ENCODE measurements around the gene EFHC2.

EFHC2 gene

GRCh38 chrX:44308869-44309268 lies 34.6 kb downstream of the EFHC2 start:
- no peak overlapping the region for H3K27ac ChIP-seq

GRCh38 chrX:44306356-44306755 lies 37.1 kb downstream of the EFHC2 start:
- peaks cover 0 to 11% (median 8%) of the 10 kb centered on the region in 10 experiments; a peak in 16 of 20 replicates for H3K4me1 ChIP-seq
- H3K9ac ChIP-seq: no peak overlapping the region
- H3K36me3 ChIP-seq: peaks cover 0 to 11% (median 4%) of the 10 kb centered on the region in 11 experiments; a peak in 7 of 22 replicates
- no peak for TF ChIP-seq Cebpa-rat (IDR thresholded peaks at IDR 0.05)
- no peak overlapping the region for H3K4me3 ChIP-seq
- peaks cover 5 to 13% (median 10%) of the 10 kb centered on the region in 11 experiments; a peak in 15 of 22 replicates for H3K9me3 ChIP-seq (replicated peaks in 1 of 11)
- no peaks in the 10 kb centered on the region for H4K20me1 ChIP-seq
- no peak overlapping the region for H3K27ac ChIP-seq
- H3K27me3 ChIP-seq: no peaks in the 10 kb centered on the region
- H3K4me2 ChIP-seq: no peak overlapping the region

More at GRCh38 chrX:44308869-44309268, 34.6 kb downstream of the EFHC2 start:
- Histone ChIP-seq H3K4me2 (no peak overlapping the region), H3K4me1 (peaks cover 13 to 34% (median 30%) of the 10 kb centered on the region in 10 experiments), H3K9me3 (replicated peaks in 1 of 11) (peaks cover 5 to 13% (median 10%) of the 10 kb centered on the region in 11 experiments; a peak in 15 of 22 replicates), H4K20me1 (no peaks in the 10 kb centered on the region), H3K27me3 (no peaks in the 10 kb centered on the region), H3K36me3 (peaks cover 0 to 11% (median 4%) of the 10 kb centered on the region in 11 experiments; a peak in 7 of 22 replicates), H3K4me3 (no peak overlapping the region), H3K9ac (no peak overlapping the region)
- no peak for TF ChIP-seq Cebpa-rat (IDR thresholded peaks at IDR 0.05)

GRCh38 chrX:44305921-44306320 lies 37.6 kb downstream of the EFHC2 start:
- Histone ChIP-seq H3K9ac (no peak overlapping the region), H3K4me1 (peaks cover 0 to 6% (median 3%) of the 10 kb centered on the region in 10 experiments; a peak in 14 of 20 replicates), H3K36me3 (peaks cover 0 to 11% (median 4%) of the 10 kb centered on the region in 11 experiments; a peak in 7 of 22 replicates), H3K27me3 (no peaks in the 10 kb centered on the region), H4K20me1 (no peaks in the 10 kb centered on the region), H3K4me3 (no peak overlapping the region), H3K4me2 (no peak overlapping the region), H3K9me3 (replicated peaks in 1 of 11) (peaks cover 5 to 13% (median 10%) of the 10 kb centered on the region in 11 experiments; a peak in 15 of 22 replicates), H3K27ac (no peak overlapping the region)
- TF ChIP-seq Cebpa-rat (IDR thresholded peaks at IDR 0.05): no peak

- no peak overlapping the region for H3K4me2 ChIP-seq
- 0 out of 20 replicates have a peak, but pooled peaks cover 0 to 5% (median 0%) of the 10 kb centered on the region in 10 experiments for H3K4me1 ChIP-seq
- no peak for TF ChIP-seq Cebpa-rat (IDR thresholded peaks at IDR 0.05)
- H3K9ac ChIP-seq: no peak overlapping the region
- H4K20me1 ChIP-seq: no peaks in the 10 kb centered on the region
- H3K27me3 ChIP-seq: no peaks in the 10 kb centered on the region
- no peaks in the 10 kb centered on the region for H3K36me3 ChIP-seq
- H3K4me3 ChIP-seq: no peak overlapping the region
- H3K9me3 ChIP-seq (replicated peaks in 1 of 11): peaks cover 0 to 11% (median 0%) of the 10 kb centered on the region in 11 experiments; a peak in 4 of 22 replicates
- no peak overlapping the region for H3K27ac ChIP-seq
Measured at GRCh38 chrX:44303119-44303518, 40.4 kb downstream of the EFHC2 start.

- H3K27ac ChIP-seq: no peak overlapping the region
- H3K4me3 ChIP-seq: no peak overlapping the region
- no peak for TF ChIP-seq Cebpa-rat (IDR thresholded peaks at IDR 0.05)
- H3K9ac ChIP-seq: no peak overlapping the region
- H3K4me2 ChIP-seq: no peak overlapping the region
- H3K27me3 ChIP-seq: no peaks in the 10 kb centered on the region
- no peaks in the 10 kb centered on the region for H3K36me3 ChIP-seq
- H3K4me1 ChIP-seq: no peaks in the 10 kb centered on the region
- peaks cover 0 to 11% (median 0%) of the 10 kb centered on the region in 11 experiments; a peak in 4 of 22 replicates for H3K9me3 ChIP-seq (replicated peaks in 1 of 11)
- no peaks in the 10 kb centered on the region for H4K20me1 ChIP-seq
Measured at GRCh38 chrX:44299177-44299576, 44.3 kb downstream of the EFHC2 start.

- Histone ChIP-seq H3K4me2 (0 out of 22 replicates have a peak overlapping the region, but pooled peaks of 2 of the 11 experiments have one; percentile 7 to 14), H3K4me3 (no peak overlapping the region), H3K27me3 (no peaks in the 10 kb centered on the region), H3K9ac (no peak overlapping the region), H3K36me3 (no peaks in the 10 kb centered on the region), H4K20me1 (no peaks in the 10 kb centered on the region), H3K27ac (no peak overlapping the region), H3K9me3 (replicated peaks in 1 of 11) (0 out of 22 replicates have a peak, but pooled peaks cover 0 to 6% (median 0%) of the 10 kb centered on the region in 11 experiments), H3K4me1 (peaks cover 0 to 5% (median 2%) of the 10 kb centered on the region in 10 experiments; a peak in 4 of 20 replicates)
- TF ChIP-seq Cebpa-rat (IDR thresholded peaks at IDR 0.05): peak in 2 of 11 experiments; percentile 16 to 68; a peak in 2 of 22 replicates
Measured at GRCh38 chrX:44291468-44292092, 51.9 kb downstream of the EFHC2 start.

GRCh38 chrX:44290718-44291117 lies 52.8 kb downstream of the EFHC2 start:
- H3K27me3 ChIP-seq: no peaks in the 10 kb centered on the region
- H3K4me2 ChIP-seq: no peak overlapping the region
- no peaks in the 10 kb centered on the region for H4K20me1 ChIP-seq
- H3K36me3 ChIP-seq: no peaks in the 10 kb centered on the region
- no peak overlapping the region for H3K4me3 ChIP-seq
- no peak overlapping the region for H3K27ac ChIP-seq
- TF ChIP-seq Cebpa-rat (IDR thresholded peaks at IDR 0.05): no peak
- no peak overlapping the region for H3K9ac ChIP-seq
- peaks cover 0 to 5% (median 2%) of the 10 kb centered on the region in 10 experiments; a peak in 4 of 20 replicates for H3K4me1 ChIP-seq
- H3K9me3 ChIP-seq (replicated peaks in 1 of 11): 0 out of 22 replicates have a peak, but pooled peaks cover 0 to 6% (median 0%) of the 10 kb centered on the region in 11 experiments

GRCh38 chrX:44282753-44283152 lies 60.7 kb downstream of the EFHC2 start:
- Histone ChIP-seq H3K4me2 (no peak overlapping the region), H3K27me3 (no peaks in the 10 kb centered on the region), H3K27ac (no peak overlapping the region), H3K9ac (no peak overlapping the region), H3K4me1 (peaks cover 0 to 14% (median 0%) of the 10 kb centered on the region in 10 experiments; a peak in 8 of 20 replicates), H4K20me1 (no peaks in the 10 kb centered on the region), H3K4me3 (no peak overlapping the region), H3K36me3 (no peaks in the 10 kb centered on the region), H3K9me3 (replicated peaks in 1 of 11) (no peaks in the 10 kb centered on the region)
- TF ChIP-seq Cebpa-rat (IDR thresholded peaks at IDR 0.05): no peak

GRCh38 chrX:44280116-44280515 lies 63.4 kb downstream of the EFHC2 start:
- H3K27ac ChIP-seq: peak overlapping the region in 6 of 11 experiments; percentile 1 to 35 (median 22); a peak in 4 of 22 replicates
- H3K9me3 ChIP-seq (replicated peaks in 1 of 11): no peaks in the 10 kb centered on the region
- peak overlapping the region in 6 of 11 experiments; percentile 8 to 51 (median 31); a peak in 8 of 22 replicates for H3K4me2 ChIP-seq
- peaks cover 0 to 27% (median 6%) of the 10 kb centered on the region in 10 experiments; a peak in 17 of 20 replicates for H3K4me1 ChIP-seq
- H3K9ac ChIP-seq: no peak overlapping the region
- TF ChIP-seq Cebpa-rat (IDR thresholded peaks at IDR 0.05): no peak
- H3K27me3 ChIP-seq: no peaks in the 10 kb centered on the region
- no peak overlapping the region for H3K4me3 ChIP-seq
- H4K20me1 ChIP-seq: no peaks in the 10 kb centered on the region
- H3K36me3 ChIP-seq: no peaks in the 10 kb centered on the region

Measured in BLaER1 treated with 17β-estradiol and CSF1 and Interleukin-3, amounts not matched to agents 10 nM and 100 nM (cell line).